IMR-90 (cell line): ENCODE measurements around the gene KCNG4. TPM values are rescaled to one million over a fixed set of nuclear protein-coding genes. Genes with fewer than 3 reads are reported as not detected.

ENCODE experiments used
- ATAC-seq: fragments of 200-7000 bp; cut with Tn5 transposase; 2 replicates; pipeline ENCODE4 v1.9.1; 2020; ENCODE audit warnings: low read depth, mild to moderate bottlenecking, moderate library complexity
- BruUV-seq: library from RNA; stranded (reverse); fragments of 400-500 nt; replicated peaks from 2 replicates; lab custom pipeline; 2021; lab: Mats Ljungman, UMichigan
- CTCF ChIA-PET: fragments of 300-600 bp; formaldehyde crosslinking; extraction: SDS; loops from one replicate; lab custom pipeline; 2021; ENCODE audit warnings: antibody characterized with exemption; lab: Yijun Ruan, JAX
- POLR2A ChIA-PET: fragments of 300-600 bp; sonication (Branson Sonifier 250); formaldehyde crosslinking; loops from one replicate; lab custom pipeline; 2022; ENCODE audit warnings: antibody characterized with exemption; ENCODE audit not compliant: unreplicated experiment; lab: Charles Lee
- DNase-seq: peaks from one replicate; pipeline ENCODE4 v3.0.0; 2013
- H2AFZ ChIP-seq: replicated peaks from 2 replicates; pipeline ENCODE3; 2013; ENCODE audit warnings: low read length, mild to moderate bottlenecking; ENCODE audit not compliant: poor library complexity
- H2AK5ac ChIP-seq: 2 replicates; pipeline ENCODE4 v1.6.1; 2013; ENCODE audit warnings: low read depth, low read length, inconsistent platforms
- H2AK9ac ChIP-seq: replicated peaks from 2 replicates; pipeline ENCODE3; 2013; ENCODE audit warnings: mild to moderate bottlenecking, low read depth, low read length, moderate library complexity; ENCODE audit not compliant: poor library complexity
- H2BK120ac ChIP-seq: 2 replicates; pipeline ENCODE4 v1.6.1; 2013; ENCODE audit warnings: low read depth, low read length, inconsistent platforms
- H2BK15ac ChIP-seq: 3 replicates; pipeline ENCODE4 v1.6.1; 2013; ENCODE audit warnings: low read depth, low read length, inconsistent platforms
- H2BK20ac ChIP-seq: 2 replicates; pipeline ENCODE4 v1.6.1; 2013; ENCODE audit warnings: low read depth, mild to moderate bottlenecking, inconsistent platforms, low read length, moderate library complexity
- H2BK5ac ChIP-seq: 2 replicates; pipeline ENCODE4 v1.6.1; 2013; ENCODE audit warnings: mild to moderate bottlenecking, low read depth, low read length, inconsistent platforms; ENCODE audit not compliant: poor library complexity, severe bottlenecking
- H3K14ac ChIP-seq: replicated peaks from 2 replicates; pipeline ENCODE4 v1.6.1; 2013; ENCODE audit warnings: low read depth, low read length, inconsistent platforms
- H3K18ac ChIP-seq: 2 replicates; pipeline ENCODE4 v1.6.1; 2013; ENCODE audit warnings: low read depth, low read length, control low read depth
- H3K23ac ChIP-seq: 2 replicates; pipeline ENCODE4 v1.6.1; 2013; ENCODE audit warnings: low read depth, low read length, inconsistent platforms
- H3K27ac ChIP-seq: 2 replicates; pipeline ENCODE4 v1.5.1; 2013; ENCODE audit warnings: mild to moderate bottlenecking, control low read depth, low read length; ENCODE audit not compliant: insufficient read depth
- H3K27me3 ChIP-seq: 2 replicates; pipeline ENCODE4 v1.6.1; 2013; ENCODE audit warnings: low read length; ENCODE audit not compliant: control insufficient read depth, insufficient read depth
- H3K36me3 ChIP-seq: 2 replicates; pipeline ENCODE4 v1.6.1; 2013; ENCODE audit warnings: low read length, mixed read lengths; ENCODE audit not compliant: control insufficient read depth, insufficient read depth
- H3K4ac ChIP-seq: 2 replicates; pipeline ENCODE4 v1.6.1; 2013; ENCODE audit warnings: low read depth, low read length, inconsistent platforms
- H3K4me1 ChIP-seq: 2 replicates; pipeline ENCODE4 v1.6.1; 2013; ENCODE audit warnings: low read length, mixed read lengths; ENCODE audit not compliant: control insufficient read depth, insufficient read depth
- H3K4me2 ChIP-seq: 2 replicates; pipeline ENCODE4 v1.6.1; 2013; ENCODE audit warnings: low read depth, mild to moderate bottlenecking, control low read depth, low read length, moderate library complexity
- H3K4me3 ChIP-seq: 2 replicates; pipeline ENCODE4 v1.5.1; 2013; ENCODE audit warnings: low read depth, mild to moderate bottlenecking, control low read depth, low read length, moderate library complexity; ENCODE audit not compliant: insufficient read depth
- H3K56ac ChIP-seq: 2 replicates; pipeline ENCODE4 v1.6.1; 2013; ENCODE audit warnings: low read length, inconsistent platforms; ENCODE audit not compliant: insufficient read depth; ENCODE audit errors: extremely low read depth
- H3K79me1 ChIP-seq, 2 experiments: 2 replicates each; pipeline ENCODE4 v1.6.1; 2013; ENCODE audit warnings: low read length in 2 of 2, inconsistent platforms in 1 of 2, low read depth in 1 of 2
- H3K9ac ChIP-seq: 2 replicates; pipeline ENCODE4 v1.6.1; 2013; ENCODE audit warnings: low read depth, low read length, control low read depth
- H3K9me1 ChIP-seq: 2 replicates; pipeline ENCODE4 v1.6.1; 2013; ENCODE audit warnings: low read length, inconsistent platforms; ENCODE audit not compliant: insufficient read depth
- H3K9me3 ChIP-seq: 2 replicates; pipeline ENCODE4 v1.6.1; 2013; ENCODE audit warnings: low read length; ENCODE audit not compliant: control insufficient read depth, insufficient read depth
- H4K20me1 ChIP-seq: 2 replicates; pipeline ENCODE4 v1.6.1; 2013; ENCODE audit warnings: low read length, inconsistent platforms; ENCODE audit not compliant: insufficient read depth
- H4K5ac ChIP-seq: 2 replicates; pipeline ENCODE4 v1.6.1; 2013; ENCODE audit warnings: mild to moderate bottlenecking, low read depth, low read length, control low read depth
- H4K8ac ChIP-seq, 2 experiments: 2 replicates each; pipeline ENCODE4 v1.6.1; 2013; ENCODE audit warnings: low read depth in 2 of 2, low read length in 2 of 2, control low read depth in 1 of 2, inconsistent platforms in 1 of 2
- H4K91ac ChIP-seq: 2 replicates; pipeline ENCODE4 v1.6.1; 2013; ENCODE audit warnings: low read depth, low read length, inconsistent platforms; ENCODE audit not compliant: insufficient read depth
- BHLHE40 ChIP-seq: fragments of 150-350 bp; IDR thresholded peaks from 2 replicates; pipeline ENCODE4 v1.6.1; 2016; ENCODE audit warnings: mild to moderate bottlenecking, low read depth, low read length
- CEBPB ChIP-seq: IDR thresholded peaks from 2 replicates; pipeline ENCODE4 v1.6.1; 2012; ENCODE audit warnings: low read depth, low read length, improper control_type of control experiment
- CHD1 ChIP-seq: IDR thresholded peaks from 2 replicates; pipeline ENCODE4 v1.6.1; 2012; ENCODE audit warnings: low read depth, low read length, improper control_type of control experiment
- CTCF ChIP-seq: conservative IDR thresholded peaks from 2 replicates; pipeline ENCODE4 v1.5.1; 2012; ENCODE audit warnings: mild to moderate bottlenecking, low read depth, low read length, improper control_type of control experiment
- ELK1 ChIP-seq: fragments of 150-350 bp; IDR thresholded peaks from 2 replicates; pipeline ENCODE4 v1.6.1; 2016; ENCODE audit warnings: low read depth, mild to moderate bottlenecking, low read length, moderate library complexity, borderline replicate concordance
- FOS ChIP-seq: fragments of 150-350 bp; IDR thresholded peaks from 2 replicates; pipeline ENCODE4 v1.6.1; 2016; ENCODE audit warnings: low read depth, low read length
- MAFK ChIP-seq: IDR thresholded peaks from 2 replicates; pipeline ENCODE4 v1.6.1; 2012; ENCODE audit warnings: low read depth, low read length, improper control_type of control experiment
- MAZ ChIP-seq: IDR thresholded peaks from 2 replicates; pipeline ENCODE4 v1.6.1; 2012; ENCODE audit warnings: low read depth, mild to moderate bottlenecking, low read length, improper control_type of control experiment, moderate library complexity, borderline replicate concordance
- MXI1 ChIP-seq: IDR thresholded peaks from 2 replicates; pipeline ENCODE4 v1.6.1; 2012; ENCODE audit warnings: low read depth, mild to moderate bottlenecking, low read length, moderate library complexity, borderline replicate concordance
- NFE2L2 ChIP-seq: fragments of 150-350 bp; IDR thresholded peaks from 2 replicates; pipeline ENCODE4 v1.6.1; 2016; ENCODE audit warnings: low read depth, mild to moderate bottlenecking, low read length
- POLR2A ChIP-seq: IDR thresholded peaks from 2 replicates; pipeline ENCODE4 v1.6.1; 2012; ENCODE audit warnings: mild to moderate bottlenecking, low read depth, low read length
- RAD21 ChIP-seq: IDR thresholded peaks from 2 replicates; pipeline ENCODE4 v1.6.1; 2012; ENCODE audit warnings: low read length, improper control_type of control experiment
- RCOR1 ChIP-seq: IDR thresholded peaks from 2 replicates; pipeline ENCODE4 v1.6.1; 2012; ENCODE audit warnings: mild to moderate bottlenecking, low read length, improper control_type of control experiment; ENCODE audit not compliant: insufficient replicate concordance
- RFX5 ChIP-seq: IDR thresholded peaks from 2 replicates; pipeline ENCODE4 v1.8.0; 2012; ENCODE audit warnings: low read depth, mild to moderate bottlenecking, low read length, moderate library complexity
- SMC3 ChIP-seq: fragments of 150-350 bp; IDR thresholded peaks from 2 replicates; pipeline ENCODE4 v1.6.1; 2016; ENCODE audit warnings: low read depth, mild to moderate bottlenecking, antibody characterized with exemption, low read length, moderate library complexity
- USF2 ChIP-seq: fragments of 150-350 bp; IDR thresholded peaks from 2 replicates; pipeline ENCODE4 v1.6.1; 2017; ENCODE audit warnings: mild to moderate bottlenecking, antibody characterized with exemption, low read length, low read depth
- WGBS, 2 experiments: methylation state at CpG; one replicate each; pipeline versions ENCODE4 v1.1.5 to v1.1.7; 2013; ENCODE audit warnings: missing lambda C conversion rate in 2 of 2; ENCODE audit not compliant: insufficient read length in 1 of 2; ENCODE audit errors: extremely low coverage in 2 of 2; 5-methylcytosine and 5-hydroxymethylcytosine counted together
- dilution Hi-C: fragments of 300-500 bp; cut with HindIII; formaldehyde crosslinking; loops from one replicate; pipeline ENCODE4 v1.14.3; 2018; ENCODE audit warnings: low sequenced_read_pairs; ENCODE audit not compliant: unreplicated experiment
- in situ Hi-C: fragments of 300-500 bp; cut with MboI; formaldehyde crosslinking; loops from 3 replicates; pipeline ENCODE4 v1.14.3; 2019; ENCODE audit warnings: low sequenced_read_pairs, inconsistent platforms, mixed read lengths
- intact Hi-C: fragments of 100-400 bp; cut with micrococcal nuclease; formaldehyde crosslinking; loops from 2 replicates; pipeline ENCODE4 v1.10.0; 2022
- polyA plus RNA-seq, 3 experiments: library from polyadenylated mRNA; depleted of rRNA; stranded (reverse); fragments of >200 nt; gene quantifications; 2 replicates each; pipeline ENCODE4 v1.2.3, GENCODE V29; 2012; ENCODE audit warnings: low replicate concordance in 1 of 3
- total RNA-seq: library from RNA; depleted of rRNA; stranded (reverse); fragments of >200 nt; gene quantifications from 2 replicates; pipeline ENCODE4 v1.2.3, GENCODE V29; 2012

The KCNG4 gene
- total and polyA plus RNA-seq, 2 of the 4 experiments (the other 2 are of a cell fraction) = not detected

- in situ Hi-C loops (no loop called here), intact Hi-C loops (no loop called here), dilution Hi-C loops (no loop called here)
- no peak overlapping the region for H2AK5ac ChIP-seq
- peaks cover 2% of the 10 kb centered on the region; the same call in 1 of the 2 replicates for H3K9me3 ChIP-seq
- no peak overlapping the region for H3K14ac ChIP-seq
- ChIA-PET CTCF (interaction anchor here (1.0 kb wide), 1 partner anchor 21 kb away, joined by 3 read pairs; the partner anchor contains the start of gene TAF1C), POLR2A (no interaction called here)
- no peaks in the 10 kb centered on the region for H4K20me1 ChIP-seq
- no peak overlapping the region for H3K4ac ChIP-seq
- ATAC-seq (no peak), DNase-seq (no peak)
- no peaks in the 10 kb centered on the region for H3K9me1 ChIP-seq
- no peaks in the 10 kb centered on the region for H3K36me3 ChIP-seq
- no peak overlapping the region for H4K8ac ChIP-seq
- 43% methylated on average over 4 of the region's 8 CpGs; no CpG with 5 or more reads in 1 of the 2 experiments for WGBS, 2 experiments
- H3K4me2 ChIP-seq = no peak overlapping the region
- H2BK20ac ChIP-seq = no peak overlapping the region
- no peak overlapping the region for H4K5ac ChIP-seq
- no TSS peak for BruUV-seq
- no peak overlapping the region for H2BK5ac ChIP-seq
- no peak overlapping the region for H3K23ac ChIP-seq
- no peak overlapping the region for H2BK15ac ChIP-seq
- H2BK120ac ChIP-seq = no peak overlapping the region
- no peak overlapping the region for H2AFZ ChIP-seq
- no peak overlapping the region for H3K18ac ChIP-seq
- no peak overlapping the region for H3K27ac ChIP-seq
- no peak overlapping the region for H2AK9ac ChIP-seq
- peaks cover 35% of the 10 kb centered on the region for H3K27me3 ChIP-seq
- H3K56ac ChIP-seq = no peak overlapping the region
- no peak for TF ChIP-seq CTCF
- TF ChIP-seq USF2 = no peak
- no peak for TF ChIP-seq BHLHE40
- TF ChIP-seq SMC3 = no peak
- TF ChIP-seq CEBPB = no peak
- TF ChIP-seq RAD21 = no peak
- no peak for TF ChIP-seq NFE2L2
- TF ChIP-seq MAZ = no peak
- TF ChIP-seq POLR2A = no peak
- no peak for TF ChIP-seq CHD1
- no peak for TF ChIP-seq MAFK
- TF ChIP-seq FOS = no peak
- TF ChIP-seq ELK1 = no peak
- TF ChIP-seq MXI1 = no peak
- no peak for TF ChIP-seq RCOR1
- no peak for TF ChIP-seq RFX5
- no peaks in the 10 kb centered on the region for H3K4me1 ChIP-seq
- H4K91ac ChIP-seq = no peak overlapping the region
- no peaks in the 10 kb centered on the region for H3K79me1 ChIP-seq
- H3K9ac ChIP-seq = no peak overlapping the region
- no peak overlapping the region for H3K4me3 ChIP-seq
These were observed 31.9 kb downstream of the KCNG4 start for GRCh38 chr16:84207879-84208278.
